ES-I3 (cell line): Measurements from ENCODE around the gene YY2.
"Not testable (repeated sequence)": the region's sequence is repeated elsewhere in the genome, so short reads cannot be mapped to it uniquely, and the experiment has no call there.

Source experiments
- H3K36me3 ChIP-seq: 2 replicates; pipeline ENCODE4 v1.6.1; 2013; ENCODE audit warnings: mild to moderate bottlenecking, low read length, control low read depth, moderate library complexity; ENCODE audit not compliant: insufficient read depth
- H3K4me1 ChIP-seq: 2 replicates; pipeline ENCODE4 v1.6.1; 2013; ENCODE audit warnings: mild to moderate bottlenecking, control low read depth, low read length; ENCODE audit not compliant: insufficient read depth
- H3K9ac ChIP-seq: 2 replicates; pipeline ENCODE4 v1.6.1; 2013; ENCODE audit warnings: low read depth, mild to moderate bottlenecking, low read length, moderate library complexity
- H3K9me3 ChIP-seq: 2 replicates; pipeline ENCODE4 v1.6.1; 2013; ENCODE audit warnings: mild to moderate bottlenecking, low read length, moderate library complexity; ENCODE audit not compliant: control insufficient read depth, insufficient read depth

YY2 gene

DNA sequence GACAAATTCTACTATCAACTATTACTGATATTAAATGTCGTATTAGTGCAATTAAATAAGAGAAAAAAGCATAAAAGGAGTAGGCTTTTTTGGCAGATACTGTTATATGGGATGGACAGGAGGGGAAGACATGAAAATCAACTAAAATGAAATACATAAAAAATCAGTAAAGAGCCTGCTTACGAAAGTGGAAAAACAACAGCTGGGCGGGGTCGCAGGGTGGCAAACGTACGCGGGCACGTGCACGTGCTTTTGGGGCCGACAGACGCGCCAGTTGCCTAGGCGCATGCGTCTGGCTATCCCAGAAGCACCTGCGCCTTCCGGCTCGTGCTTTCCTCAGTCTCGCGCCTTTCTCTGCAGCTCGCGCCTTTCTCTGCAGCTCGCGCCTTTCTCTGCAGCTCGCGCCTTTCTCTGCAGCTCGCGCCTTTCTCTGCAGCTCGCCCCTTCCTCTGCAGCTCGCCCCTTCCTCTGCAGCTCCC is at the start of gene YY2:
Gene YY2 (plus strand): TSS at position 51 of the 479 bp plus-strand sequence. CDS start 498 bp downstream, outside the sequence.
- Histone ChIP-seq H3K36me3 (peaks cover 15% of the 10 kb centered on the region), H3K9me3 (no peaks in the 10 kb centered on the region)

DNA sequence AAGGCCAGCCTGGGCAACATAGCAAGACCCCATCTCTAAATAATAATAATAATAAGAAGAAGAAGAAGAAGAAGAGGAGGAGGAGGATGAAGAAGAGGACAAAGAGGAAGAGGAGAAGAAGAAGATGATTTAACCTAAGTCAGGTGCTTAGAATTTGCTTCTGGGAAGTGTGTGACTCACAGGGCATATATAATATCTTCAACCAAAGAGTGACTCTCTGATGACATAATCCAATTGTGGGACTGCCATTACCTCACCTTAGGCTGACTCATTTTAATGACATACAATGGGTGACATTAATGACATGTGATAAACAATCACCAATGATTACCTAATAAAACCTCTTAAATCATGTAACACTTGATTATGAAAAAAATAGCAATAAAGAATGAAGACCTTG is 49.1 kb upstream of the YY2 start:
- H3K9me3 ChIP-seq: peaks cover 8% of the 10 kb centered on the region; the same call in 1 of the 2 replicates
- H3K4me1 ChIP-seq: no peaks in the 10 kb centered on the region
- H3K9ac ChIP-seq: no peak overlapping the region
- H3K36me3 ChIP-seq: no peaks in the 10 kb centered on the region

More for the DNA sequence above, at the start of gene YY2:
- no peaks in the 10 kb centered on the region for H3K4me1 ChIP-seq
- no peak within 1 kb of the TSS for H3K9ac ChIP-seq

DNA sequence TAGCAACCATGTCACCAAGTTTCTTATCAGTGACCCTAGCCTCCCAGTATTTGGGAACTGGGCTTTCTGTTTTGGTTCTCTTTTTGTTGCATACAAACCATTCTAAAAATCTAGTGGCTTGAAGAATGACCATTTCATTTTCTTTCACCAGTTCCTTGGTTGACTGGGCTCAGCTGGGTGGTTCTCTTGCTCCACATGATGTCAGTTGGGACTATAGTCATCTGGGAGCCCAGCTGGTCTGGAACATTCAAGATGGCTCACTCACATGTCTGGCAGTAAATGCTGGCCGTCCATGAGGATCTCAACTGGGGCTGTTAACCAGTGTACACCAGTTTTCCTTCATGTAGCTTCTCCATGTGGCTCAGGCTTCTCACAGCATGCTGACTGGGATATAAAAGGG is 44.0 kb upstream of the YY2 start:
- Histone ChIP-seq H3K9me3 (peaks cover 8% of the 10 kb centered on the region; the same call in 1 of the 2 replicates), H3K4me1 (peaks cover 26% of the 10 kb centered on the region), H3K36me3 (no peaks in the 10 kb centered on the region), H3K9ac (no peak overlapping the region)

DNA sequence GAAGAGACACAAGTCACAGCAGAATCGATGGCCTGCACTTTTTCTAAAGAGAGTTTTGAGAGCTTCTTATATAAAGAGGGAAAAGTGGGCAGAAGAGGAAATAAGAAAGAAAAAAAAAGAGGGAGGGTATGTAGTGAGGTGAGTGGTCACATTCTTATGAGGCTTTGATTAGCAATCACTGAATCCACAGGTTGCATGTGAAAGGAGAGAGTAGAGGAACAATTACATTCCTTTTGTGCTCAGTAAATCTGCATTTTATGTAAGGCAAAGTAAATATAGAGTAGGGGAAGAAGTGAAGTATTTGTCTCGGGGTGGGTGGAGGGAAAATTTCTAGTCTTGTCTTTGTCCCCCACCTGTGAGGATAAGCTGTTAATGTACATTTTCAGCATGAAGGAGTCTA is 43.2 kb upstream of the YY2 start:
- Histone ChIP-seq H3K36me3 (no peaks in the 10 kb centered on the region), H3K9ac (no peak overlapping the region), H3K4me1 (peaks cover 26% of the 10 kb centered on the region), H3K9me3 (peaks cover 8% of the 10 kb centered on the region; the same call in 1 of the 2 replicates)

DNA sequence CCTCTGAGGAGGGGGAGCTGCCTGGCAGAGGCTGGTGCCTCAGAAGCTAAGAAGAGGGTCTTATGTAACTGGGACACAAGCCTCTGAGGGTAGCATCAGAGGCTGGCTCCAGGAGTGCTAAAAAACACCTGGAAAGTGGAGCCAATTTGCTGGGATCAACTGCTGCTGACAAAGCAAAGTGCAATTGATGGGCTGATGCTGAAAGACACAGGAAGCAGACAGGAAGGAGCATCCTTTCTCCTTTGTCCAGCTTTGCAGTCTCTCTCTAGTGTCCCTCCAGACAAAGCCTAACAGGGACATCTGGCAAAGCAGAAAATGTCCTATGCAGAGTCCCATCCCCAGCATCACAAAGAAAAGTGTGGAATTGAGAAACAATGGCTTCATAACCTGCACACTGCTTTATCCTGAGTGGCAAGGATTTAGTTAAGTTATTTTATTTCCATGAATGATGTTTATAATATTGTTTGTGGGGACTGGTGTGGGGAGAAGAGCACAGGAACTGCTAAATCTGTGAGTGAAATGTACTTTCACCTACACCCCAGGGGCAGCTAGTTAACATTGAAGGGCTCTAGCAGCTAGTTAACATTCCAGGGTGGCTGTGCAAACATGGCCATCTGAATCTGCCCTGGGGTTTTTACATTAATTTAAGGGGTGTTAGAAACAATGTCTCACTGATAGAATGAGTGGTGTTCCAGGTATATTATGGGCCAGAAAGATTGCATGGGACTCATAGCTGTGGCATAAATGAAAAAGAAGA is 42.0 kb upstream of the YY2 start:
- peaks cover 8% of the 10 kb centered on the region; the same call in 1 of the 2 replicates for H3K9me3 ChIP-seq
- H3K36me3 ChIP-seq: no peaks in the 10 kb centered on the region
- no peak overlapping the region; the same call in 1 of the 2 replicates for H3K9ac ChIP-seq
- peaks cover 26% of the 10 kb centered on the region for H3K4me1 ChIP-seq

DNA sequence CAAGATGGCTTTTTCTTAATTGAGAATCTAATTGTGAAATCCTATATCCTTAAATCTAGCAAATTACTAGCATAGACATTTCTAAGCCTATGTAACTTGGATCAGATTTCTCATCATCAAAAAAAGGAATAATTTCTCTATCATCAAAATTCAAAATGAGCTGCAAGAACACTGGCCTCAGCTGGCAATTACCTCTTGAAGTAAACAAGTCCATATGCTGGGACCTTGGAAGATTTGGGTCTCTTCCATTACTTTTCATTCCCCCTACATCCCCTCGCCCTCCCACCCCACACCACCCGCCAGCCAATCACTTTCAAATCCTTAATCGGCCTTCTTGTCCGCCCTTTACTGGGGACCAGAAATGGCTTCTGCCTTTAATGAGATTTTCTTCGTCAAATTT is 39.7 kb upstream of the YY2 start:
- no peak overlapping the region for H3K9ac ChIP-seq
- H3K4me1 ChIP-seq: peaks cover 26% of the 10 kb centered on the region
- no peaks in the 10 kb centered on the region; the same call in 1 of the 2 replicates for H3K9me3 ChIP-seq
- no peaks in the 10 kb centered on the region for H3K36me3 ChIP-seq

DNA sequence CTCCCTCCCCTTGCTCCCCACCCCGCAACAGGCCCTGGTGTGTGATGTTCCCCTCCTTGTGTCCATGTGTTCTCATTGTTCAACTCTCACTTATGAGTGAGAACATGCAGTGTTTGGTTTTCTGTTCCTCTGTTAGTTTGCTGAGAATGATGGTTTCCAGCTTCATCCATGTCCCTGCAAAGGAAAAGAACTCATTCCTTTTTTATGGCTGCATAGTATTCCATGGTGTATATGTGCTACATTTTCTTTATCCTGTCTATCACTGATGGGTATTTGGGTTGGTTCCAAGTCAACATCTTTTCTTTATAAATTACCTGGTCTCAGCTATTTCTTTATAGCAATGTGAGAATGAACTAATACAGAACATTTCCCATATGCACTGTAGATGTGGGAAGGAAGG is 35.6 kb upstream of the YY2 start:
- not testable (repeated sequence) for H3K36me3 ChIP-seq, H3K4me1 ChIP-seq, H3K9ac ChIP-seq, H3K9me3 ChIP-seq

DNA sequence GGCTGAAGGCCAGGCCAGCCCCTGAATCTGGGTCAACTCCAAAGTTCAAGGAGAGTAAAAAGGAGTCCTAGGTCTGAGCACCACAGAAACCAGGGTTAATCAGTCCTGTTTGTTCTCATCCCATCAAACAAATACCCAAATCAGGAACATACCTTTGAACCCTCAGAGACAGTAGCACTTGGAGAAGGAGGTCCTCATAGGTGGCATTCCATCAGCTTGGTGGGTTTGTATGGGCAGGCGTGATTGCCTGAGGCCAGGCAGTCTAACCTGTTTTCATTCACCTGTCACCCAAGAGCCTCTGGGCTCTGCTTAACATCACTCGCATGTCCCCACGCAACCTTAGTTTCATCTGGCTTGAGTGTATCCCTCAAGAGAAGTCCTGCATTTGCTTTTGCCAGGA is 33.9 kb upstream of the YY2 start:
- H3K9ac ChIP-seq: no peak overlapping the region
- no peaks in the 10 kb centered on the region for H3K36me3 ChIP-seq
- H3K4me1 ChIP-seq: peaks cover 6% of the 10 kb centered on the region; the same call in 1 of the 2 replicates
- H3K9me3 ChIP-seq: no peaks in the 10 kb centered on the region

DNA sequence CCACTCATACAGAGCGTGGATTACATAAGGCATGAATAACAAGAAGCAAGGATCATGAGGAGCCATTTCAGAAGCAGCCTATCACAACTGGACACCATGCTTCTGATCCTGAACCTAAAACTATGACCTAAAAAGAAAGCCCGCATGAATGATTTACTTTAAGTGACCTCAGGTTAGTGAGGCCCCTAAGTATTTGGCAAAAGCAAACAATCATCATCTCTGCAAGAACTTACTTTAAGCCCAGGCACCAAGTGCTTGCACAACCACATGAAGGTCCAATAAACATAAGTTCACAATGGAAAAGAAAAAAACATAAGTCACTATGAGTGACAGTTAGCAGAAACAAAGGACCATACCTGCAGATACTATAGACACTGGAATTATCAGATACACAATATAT is 24.3 kb upstream of the YY2 start:
- Histone ChIP-seq H3K9ac (no peak overlapping the region), H3K36me3 (no peaks in the 10 kb centered on the region), H3K9me3 (no peaks in the 10 kb centered on the region), H3K4me1 (peaks cover 12% of the 10 kb centered on the region; the same call in 1 of the 2 replicates)

DNA sequence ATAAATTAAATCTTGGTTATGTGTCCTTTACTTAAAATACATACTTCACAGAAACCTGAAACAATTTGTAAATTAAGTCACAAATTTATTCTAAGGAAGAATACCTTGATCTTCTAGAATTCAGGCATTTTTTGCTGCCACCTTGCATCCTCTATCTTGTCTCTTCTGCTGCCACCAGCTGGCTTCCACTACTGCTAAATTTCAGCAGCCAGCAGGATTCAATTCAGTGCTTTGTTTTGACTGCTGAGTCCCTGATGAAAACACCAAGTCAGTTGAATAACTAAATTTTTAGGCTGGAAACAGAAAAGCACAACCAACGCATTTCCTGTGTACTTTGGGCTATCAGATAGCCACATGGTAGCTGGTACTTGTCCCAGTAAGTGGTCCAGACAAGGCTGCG is 18.7 kb upstream of the YY2 start:
- Histone ChIP-seq H3K36me3 (no peaks in the 10 kb centered on the region), H3K4me1 (peaks cover 11% of the 10 kb centered on the region; the same call in 1 of the 2 replicates), H3K9me3 (no peaks in the 10 kb centered on the region), H3K9ac (no peak overlapping the region)

DNA sequence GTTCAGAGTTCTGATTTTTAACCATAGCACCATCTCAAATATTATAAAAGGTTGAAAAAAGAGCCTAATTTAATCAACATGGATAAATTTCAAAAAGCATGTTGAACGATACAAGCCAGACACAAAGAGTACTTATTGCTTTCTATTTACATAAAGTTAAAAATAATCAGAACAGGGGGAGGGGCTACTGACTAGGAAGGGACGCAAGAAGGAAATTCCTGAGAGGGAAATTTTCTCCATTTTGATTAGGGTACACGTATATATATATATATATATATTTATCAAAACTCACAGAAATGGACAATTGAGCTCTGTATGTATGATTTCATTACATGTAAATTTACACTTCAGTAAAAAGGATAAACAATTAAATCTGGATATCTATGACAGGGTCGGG is 16.9 kb upstream of the YY2 start:
- H3K4me1 ChIP-seq: peaks cover 11% of the 10 kb centered on the region; the same call in 1 of the 2 replicates
- no peaks in the 10 kb centered on the region for H3K9me3 ChIP-seq
- H3K9ac ChIP-seq: peak overlapping the region; percentile 98; the same call in 1 of the 2 replicates
- 0 out of 2 replicates have a peak, but pooled peaks cover 7% of the 10 kb centered on the region for H3K36me3 ChIP-seq

DNA sequence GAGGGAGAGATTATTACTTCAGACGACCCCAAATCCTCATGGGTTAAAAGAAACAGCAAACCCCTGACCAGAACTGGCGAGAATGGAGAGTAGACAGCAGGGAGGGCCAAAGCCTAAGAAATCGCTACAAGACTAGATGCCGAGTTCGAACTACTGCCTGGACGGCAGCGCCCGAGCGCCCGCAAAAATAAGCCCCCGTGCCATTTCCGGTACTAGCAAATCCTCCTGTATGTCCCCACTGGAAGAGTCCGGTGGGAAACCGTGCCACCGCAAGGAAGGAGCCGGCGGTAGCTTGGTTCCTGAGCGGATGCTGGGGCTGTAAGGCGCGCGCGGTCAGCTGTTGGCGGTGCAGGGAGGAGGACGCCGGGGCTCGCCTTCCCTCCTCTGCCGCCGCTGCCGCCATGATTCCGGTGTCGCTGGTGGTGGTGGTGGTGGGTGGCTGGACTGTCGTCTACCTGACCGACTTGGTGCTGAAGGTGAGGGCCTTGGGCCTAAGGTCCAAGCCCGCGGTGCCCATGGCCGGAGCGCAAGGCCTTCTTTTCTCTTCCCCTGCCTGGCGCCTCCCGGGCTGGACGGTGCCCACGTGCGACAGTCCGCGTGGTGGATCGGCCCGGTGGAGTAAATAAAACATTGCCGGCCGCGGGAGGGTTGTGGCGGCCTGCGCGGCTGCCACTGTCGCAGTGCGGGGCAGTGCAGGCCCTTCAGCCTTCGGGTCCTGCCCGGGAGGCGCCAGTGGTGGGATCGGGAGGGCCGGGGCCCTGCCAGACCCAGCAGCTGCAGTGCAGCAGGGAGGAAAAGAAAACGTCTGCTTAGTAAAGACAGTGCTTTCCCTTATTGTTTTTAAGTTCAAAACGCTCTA is 16.2 kb upstream of the YY2 start, which contains the start of gene MBTPS2:
Gene MBTPS2 (plus strand): TSS at position 284 of the 859 bp plus-strand sequence. CDS start 118 bp downstream, at position 402.
- Histone ChIP-seq H3K9me3 (no peaks in the 10 kb centered on the region), H3K4me1 (peaks cover 11% of the 10 kb centered on the region; the same call in 1 of the 2 replicates), H3K36me3 (0 out of 2 replicates have a peak, but pooled peaks cover 10% of the 10 kb centered on the region), H3K9ac (peak within 1 kb of the TSS; percentile 98)

DNA sequence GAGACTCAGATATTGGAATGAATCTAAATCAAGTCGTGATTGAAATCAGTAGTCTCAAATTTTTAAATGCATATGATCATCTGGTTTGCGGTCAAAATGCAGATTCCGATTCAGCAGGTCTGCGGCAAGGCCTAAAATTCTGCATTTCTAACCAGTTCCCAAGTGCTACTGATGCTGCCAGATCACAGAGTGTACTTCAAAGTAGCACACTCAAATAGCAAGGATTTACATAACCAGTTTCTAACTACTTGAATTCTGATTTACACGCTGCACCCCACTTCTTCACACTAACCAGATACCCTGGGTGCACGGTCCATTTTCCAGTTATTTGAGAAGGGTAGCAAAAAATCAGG is 15.6 kb upstream of the YY2 start:
- peak overlapping the region; percentile 98 for H3K9ac ChIP-seq
- H3K36me3 ChIP-seq: peaks cover 10% of the 10 kb centered on the region; the same call in 1 of the 2 replicates
- H3K9me3 ChIP-seq: no peaks in the 10 kb centered on the region
- peaks cover 8% of the 10 kb centered on the region; the same call in 1 of the 2 replicates for H3K4me1 ChIP-seq

DNA sequence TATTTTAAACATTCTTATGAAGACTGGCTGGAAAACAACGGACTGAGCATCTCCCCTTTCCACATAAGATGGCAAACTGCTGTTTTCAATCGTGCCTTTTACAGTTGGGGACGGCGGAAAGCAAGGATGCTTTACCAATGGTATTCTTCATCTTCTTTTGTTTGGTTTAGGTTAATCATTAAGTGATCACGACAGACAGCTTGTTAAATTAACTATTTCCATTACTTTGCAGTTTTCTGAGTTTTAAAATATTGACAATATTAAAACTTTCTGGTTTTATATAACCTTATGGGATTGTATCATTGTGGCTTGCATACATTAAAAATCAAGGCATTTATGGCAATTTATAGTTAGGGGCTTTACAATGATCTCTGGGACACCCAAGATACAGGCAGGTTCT is 12.6 kb upstream of the YY2 start:
- Histone ChIP-seq H3K9me3 (no peaks in the 10 kb centered on the region), H3K36me3 (peaks cover 10% of the 10 kb centered on the region; the same call in 1 of the 2 replicates), H3K9ac (no peak overlapping the region), H3K4me1 (no peaks in the 10 kb centered on the region)
